KMS-11 (cell line): Measurements from ENCODE around the gene DPEP1.

Source experiments
- H2AFZ ChIP-seq: fragments of 200-600 bp; sonication (generic); 2 replicates; pipeline ENCODE4 v1.6.1; 2016; ENCODE audit warnings: antibody characterized with exemption, mixed run types, low read depth
- H3K27ac ChIP-seq: fragments of 200-600 bp; sonication (generic); 2 replicates; pipeline ENCODE4 v1.6.1; 2016; ENCODE audit warnings: mild to moderate bottlenecking, mixed run types
- H3K27me3 ChIP-seq: fragments of 200-600 bp; sonication (generic); 2 replicates; pipeline ENCODE4 v1.6.1; 2017; ENCODE audit warnings: mild to moderate bottlenecking, low read depth, mixed run types, moderate library complexity; ENCODE audit not compliant: insufficient read depth
- H3K36me3 ChIP-seq: fragments of 200-600 bp; sonication (generic); 2 replicates; pipeline ENCODE4 v1.6.1; 2017; ENCODE audit warnings: mild to moderate bottlenecking, mixed run types; ENCODE audit not compliant: insufficient read depth
- H3K4me1 ChIP-seq: fragments of 200-600 bp; sonication (generic); 2 replicates; pipeline ENCODE4 v1.6.1; 2016; ENCODE audit warnings: mild to moderate bottlenecking, low read depth, mixed run types; ENCODE audit not compliant: poor library complexity, severe bottlenecking
- H3K4me2 ChIP-seq: fragments of 200-600 bp; sonication (generic); 2 replicates; pipeline ENCODE4 v1.7.0; 2016; ENCODE audit warnings: mild to moderate bottlenecking, mixed run types
- H3K4me3 ChIP-seq: fragments of 200-600 bp; sonication (generic); IDR thresholded peaks from 2 replicates; pipeline ENCODE4 v1.6.1; 2017; ENCODE audit warnings: low read depth, low read length, mixed read lengths; ENCODE audit not compliant: insufficient read depth
- H3K79me2 ChIP-seq: fragments of 200-600 bp; sonication (generic); 2 replicates; pipeline ENCODE4 v1.6.1; 2016; ENCODE audit warnings: low read depth, mixed run types; ENCODE audit not compliant: insufficient read depth
- H3K9ac ChIP-seq: fragments of 200-600 bp; sonication (generic); 2 replicates; pipeline ENCODE4 v1.6.1; 2016; ENCODE audit warnings: mild to moderate bottlenecking, mixed run types
- H4K20me1 ChIP-seq: fragments of 200-600 bp; sonication (generic); 2 replicates; pipeline ENCODE4 v1.6.1; 2016; ENCODE audit warnings: mild to moderate bottlenecking, mixed run types; ENCODE audit not compliant: insufficient read depth
- TF ChIP-seq, protein P1 (sequence below): fragments of 200-600 bp; sonication (generic); conservative IDR thresholded peaks from 2 replicates; pipeline ENCODE4 v1.6.1; 2017; ENCODE audit warnings: low read depth, mild to moderate bottlenecking, antibody characterized with exemption, low read length, moderate library complexity, mixed read lengths

The DPEP1 gene

DNA sequence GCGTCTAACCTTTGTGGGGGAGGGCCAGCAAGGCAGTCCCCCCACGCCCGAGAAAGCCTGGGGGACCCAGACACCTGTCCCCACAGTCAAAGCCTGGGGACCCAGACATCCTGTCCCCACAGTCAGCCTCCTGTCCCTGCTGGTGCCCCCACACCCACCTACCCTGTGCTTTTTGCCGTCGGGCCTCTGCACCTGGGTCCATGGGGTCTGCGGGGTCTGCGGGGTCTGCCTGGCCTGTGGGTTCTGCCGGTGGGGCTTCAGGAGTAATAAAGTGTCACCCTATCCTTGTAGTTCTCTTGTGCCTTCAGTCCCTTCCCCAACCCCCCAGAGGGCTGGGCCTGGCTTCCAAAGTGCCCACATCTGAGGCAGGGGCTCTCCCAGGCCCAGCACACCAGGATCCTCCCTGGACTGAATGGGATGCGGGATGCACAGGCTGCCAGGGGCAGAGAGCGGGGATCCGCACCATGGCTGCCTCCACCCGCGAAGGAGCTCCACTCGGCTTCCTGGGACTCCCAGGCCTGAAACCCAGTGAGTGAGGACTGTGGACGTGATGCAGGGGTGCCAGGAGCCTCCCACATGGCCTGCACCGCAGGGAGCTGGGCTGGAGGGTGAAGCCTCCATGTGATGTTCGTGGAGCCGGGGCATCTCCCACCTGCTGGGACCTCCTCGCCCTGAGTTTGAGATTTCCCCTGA, 16.3 kb upstream of the DPEP1 start:
- Histone ChIP-seq H2AFZ (no peak overlapping the region), H3K79me2 (no peaks in the 10 kb centered on the region), H3K4me1 (peaks cover 7% of the 10 kb centered on the region), H4K20me1 (no peaks in the 10 kb centered on the region), H3K27ac (no peak overlapping the region), H3K9ac (no peak overlapping the region), H3K36me3 (no peaks in the 10 kb centered on the region), H3K4me3 (no peak overlapping the region), H3K4me2 (no peak overlapping the region), H3K27me3 (no peaks in the 10 kb centered on the region; the same call in 1 of the 2 replicates)
- TF ChIP-seq, protein P1, sequence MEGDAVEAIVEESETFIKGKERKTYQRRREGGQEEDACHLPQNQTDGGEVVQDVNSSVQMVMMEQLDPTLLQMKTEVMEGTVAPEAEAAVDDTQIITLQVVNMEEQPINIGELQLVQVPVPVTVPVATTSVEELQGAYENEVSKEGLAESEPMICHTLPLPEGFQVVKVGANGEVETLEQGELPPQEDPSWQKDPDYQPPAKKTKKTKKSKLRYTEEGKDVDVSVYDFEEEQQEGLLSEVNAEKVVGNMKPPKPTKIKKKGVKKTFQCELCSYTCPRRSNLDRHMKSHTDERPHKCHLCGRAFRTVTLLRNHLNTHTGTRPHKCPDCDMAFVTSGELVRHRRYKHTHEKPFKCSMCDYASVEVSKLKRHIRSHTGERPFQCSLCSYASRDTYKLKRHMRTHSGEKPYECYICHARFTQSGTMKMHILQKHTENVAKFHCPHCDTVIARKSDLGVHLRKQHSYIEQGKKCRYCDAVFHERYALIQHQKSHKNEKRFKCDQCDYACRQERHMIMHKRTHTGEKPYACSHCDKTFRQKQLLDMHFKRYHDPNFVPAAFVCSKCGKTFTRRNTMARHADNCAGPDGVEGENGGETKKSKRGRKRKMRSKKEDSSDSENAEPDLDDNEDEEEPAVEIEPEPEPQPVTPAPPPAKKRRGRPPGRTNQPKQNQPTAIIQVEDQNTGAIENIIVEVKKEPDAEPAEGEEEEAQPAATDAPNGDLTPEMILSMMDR = no peak

DNA sequence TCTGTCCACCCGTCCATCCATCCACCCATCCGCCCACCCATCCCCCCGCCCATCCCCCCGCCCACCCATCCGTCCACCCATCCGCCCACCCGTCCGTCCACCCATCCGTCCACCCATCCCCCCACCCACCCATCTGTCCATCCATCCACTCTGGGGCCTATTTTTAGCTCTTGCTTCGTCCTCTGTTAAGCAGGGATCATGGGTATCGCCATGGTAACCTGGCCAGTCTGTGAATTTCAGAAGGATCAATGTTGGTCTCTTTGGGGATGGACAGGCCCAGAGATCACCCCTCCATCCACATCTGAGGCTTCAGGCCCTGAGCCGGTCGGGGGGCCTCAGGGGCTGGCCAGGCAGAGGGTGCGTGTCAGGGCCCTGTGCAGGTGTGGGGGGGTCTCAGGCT, 15.2 kb upstream of the DPEP1 start:
- peaks cover 3% of the 10 kb centered on the region; the same call in 1 of the 2 replicates for H3K27me3 ChIP-seq
- no peaks in the 10 kb centered on the region for H3K79me2 ChIP-seq
- no peak overlapping the region for H3K4me2 ChIP-seq
- H3K27ac ChIP-seq = no peak overlapping the region
- H3K36me3 ChIP-seq = no peaks in the 10 kb centered on the region
- no peak overlapping the region for H2AFZ ChIP-seq
- H4K20me1 ChIP-seq = no peaks in the 10 kb centered on the region
- H3K4me3 ChIP-seq = no peak overlapping the region
- TF ChIP-seq, protein P1 = no peak
- H3K4me1 ChIP-seq = peaks cover 7% of the 10 kb centered on the region
- H3K9ac ChIP-seq = no peak overlapping the region

DNA sequence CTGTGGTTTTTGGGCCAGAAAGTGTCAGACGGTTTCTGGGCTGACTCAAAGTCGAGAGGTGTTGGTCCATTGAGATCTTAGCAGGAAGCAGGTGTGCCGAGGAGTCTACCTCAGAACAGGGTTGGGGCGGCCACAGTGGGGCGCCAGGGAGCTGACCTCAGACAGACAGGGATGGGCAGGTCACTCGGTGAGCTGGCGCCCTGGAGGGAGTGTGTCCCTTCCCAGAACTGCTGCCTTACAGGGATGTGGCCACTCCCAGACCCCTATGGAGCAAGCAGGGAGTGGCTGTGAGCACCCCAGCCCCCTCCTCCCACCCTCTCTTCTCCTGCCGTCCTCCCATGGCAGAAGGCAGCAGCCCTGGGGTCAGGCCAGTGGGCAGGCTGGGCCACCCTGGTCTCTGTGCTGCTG, 14.0 kb upstream of the DPEP1 start:
- Histone ChIP-seq H4K20me1 (no peaks in the 10 kb centered on the region), H3K36me3 (no peaks in the 10 kb centered on the region), H3K4me1 (peaks cover 7% of the 10 kb centered on the region), H3K79me2 (no peaks in the 10 kb centered on the region), H3K4me3 (no peak overlapping the region), H3K27ac (no peak overlapping the region), H3K9ac (no peak overlapping the region), H3K4me2 (no peak overlapping the region), H2AFZ (no peak overlapping the region; the same call in 1 of the 2 replicates), H3K27me3 (peaks cover 3% of the 10 kb centered on the region; the same call in 1 of the 2 replicates)
- TF ChIP-seq, protein P1 = 0 out of 2 replicates have a peak, but pooled peaks have one; percentile 36

DNA sequence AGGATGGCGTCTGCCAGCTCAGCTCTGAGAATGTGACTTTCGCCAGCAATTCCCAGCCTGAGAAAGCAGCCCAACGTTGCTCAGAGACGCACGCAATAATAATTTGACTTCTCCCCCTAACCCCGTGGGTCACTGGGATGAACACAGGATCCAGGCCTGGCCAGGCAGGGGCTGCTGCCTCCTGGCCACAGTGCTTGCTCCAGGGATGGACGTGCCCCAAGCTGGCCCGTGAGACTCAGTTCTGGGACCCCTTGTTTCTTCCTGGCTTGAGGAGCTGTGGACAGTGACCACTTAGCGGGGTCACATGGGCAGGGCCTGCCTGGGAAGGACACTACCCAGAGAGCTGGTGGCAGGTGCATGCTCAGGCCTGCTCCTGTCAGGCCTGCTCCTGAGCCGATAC, 13.5 kb upstream of the DPEP1 start:
- no peak overlapping the region for H3K4me3 ChIP-seq
- H3K79me2 ChIP-seq = no peaks in the 10 kb centered on the region
- no peak overlapping the region for H3K4me2 ChIP-seq
- no peak overlapping the region for H2AFZ ChIP-seq
- no peak overlapping the region for H3K27ac ChIP-seq
- no peak overlapping the region for H3K9ac ChIP-seq
- H3K27me3 ChIP-seq = peaks cover 3% of the 10 kb centered on the region; the same call in 1 of the 2 replicates
- TF ChIP-seq, protein P1 = no peak
- peaks cover 7% of the 10 kb centered on the region for H3K4me1 ChIP-seq
- H3K36me3 ChIP-seq = no peaks in the 10 kb centered on the region
- no peaks in the 10 kb centered on the region for H4K20me1 ChIP-seq
